ENCODE measurements around the gene RTCB. TPM values are rescaled to one million over a fixed set of nuclear protein-coding genes. Genes with fewer than 3 reads are reported as not detected.

The RTCB gene
- total RNA-seq, 1 experiment from 2014 or later = 39.8 TPM

GRCh38 chr22:32348031-32348611 is 63.9 kb downstream of the RTCB start:
- Histone ChIP-seq H4K20me1 (ENCODE audit: insufficient read depth, low read depth, low read length) (no peaks in the 10 kb centered on the region), H3K4me1 (ENCODE audit: low read length) (no peaks in the 10 kb centered on the region), H3K9me2 (replicated peaks; ENCODE audit: insufficient read depth, low read length) (no peaks in the 10 kb centered on the region), H3K27me3 (ENCODE audit: low read length) (no peaks in the 10 kb centered on the region), H3K36me3 (ENCODE audit: insufficient read depth, low read length) (no peaks in the 10 kb centered on the region), H2AFZ (ENCODE audit: low read length) (no peak overlapping the region), H3K27ac (ENCODE audit: low read length) (no peak overlapping the region), H3K4me2 (ENCODE audit: low read depth, low read length, poor library complexity, severe bottlenecking) (no peak overlapping the region), H3K4me3 (ENCODE audit: low read length) (no peak overlapping the region), H3K9me3 (ENCODE audit: low read length) (no peaks in the 10 kb centered on the region), H3K9ac (ENCODE audit: low read length) (no peak overlapping the region), H3K79me2 (ENCODE audit: low read length) (no peaks in the 10 kb centered on the region)
- DNase-seq = no peak

- no peak overlapping the region for H3K4me3 ChIP-seq (ENCODE audit: low read length)
- no peak for DNase-seq
- H3K79me2 ChIP-seq (ENCODE audit: low read length) = no peaks in the 10 kb centered on the region
- H2AFZ ChIP-seq (ENCODE audit: low read length) = no peak overlapping the region
- H3K9ac ChIP-seq (ENCODE audit: low read length) = no peak overlapping the region
- no peak overlapping the region for H3K4me2 ChIP-seq (ENCODE audit: low read depth, low read length, poor library complexity, severe bottlenecking)
- H3K4me1 ChIP-seq (ENCODE audit: low read length) = no peaks in the 10 kb centered on the region
- no peaks in the 10 kb centered on the region for H3K9me3 ChIP-seq (ENCODE audit: low read length)
- H3K27ac ChIP-seq (ENCODE audit: low read length) = no peak overlapping the region
- H3K27me3 ChIP-seq (ENCODE audit: low read length) = no peaks in the 10 kb centered on the region
- H4K20me1 ChIP-seq (ENCODE audit: insufficient read depth, low read depth, low read length) = no peaks in the 10 kb centered on the region
- H3K9me2 ChIP-seq (replicated peaks; ENCODE audit: insufficient read depth, low read length) = no peaks in the 10 kb centered on the region
- no peaks in the 10 kb centered on the region for H3K36me3 ChIP-seq (ENCODE audit: insufficient read depth, low read length)
Observed at GRCh38 chr22:32343941-32344340, 68.1 kb downstream of the RTCB start.

- DNase-seq = no peak
- Histone ChIP-seq H3K36me3 (ENCODE audit: insufficient read depth, low read length) (no peaks in the 10 kb centered on the region), H3K9me3 (ENCODE audit: low read length) (no peaks in the 10 kb centered on the region), H3K27me3 (ENCODE audit: low read length) (no peaks in the 10 kb centered on the region), H3K4me1 (ENCODE audit: low read length) (no peaks in the 10 kb centered on the region), H3K27ac (ENCODE audit: low read length) (no peak overlapping the region), H2AFZ (ENCODE audit: low read length) (no peak overlapping the region), H4K20me1 (ENCODE audit: insufficient read depth, low read depth, low read length) (no peaks in the 10 kb centered on the region), H3K4me2 (ENCODE audit: low read depth, low read length, poor library complexity, severe bottlenecking) (no peak overlapping the region), H3K9me2 (replicated peaks; ENCODE audit: insufficient read depth, low read length) (no peaks in the 10 kb centered on the region), H3K79me2 (ENCODE audit: low read length) (no peaks in the 10 kb centered on the region), H3K4me3 (ENCODE audit: low read length) (no peak overlapping the region), H3K9ac (ENCODE audit: low read length) (no peak overlapping the region)
Observed at GRCh38 chr22:32342977-32343376, 69.1 kb downstream of the RTCB start.

GRCh38 chr22:32341122-32341740 is 70.8 kb downstream of the RTCB start:
- Histone ChIP-seq H3K9me2 (replicated peaks; ENCODE audit: insufficient read depth, low read length) (no peaks in the 10 kb centered on the region), H2AFZ (ENCODE audit: low read length) (no peak overlapping the region), H3K27ac (ENCODE audit: low read length) (no peak overlapping the region), H4K20me1 (ENCODE audit: insufficient read depth, low read depth, low read length) (no peaks in the 10 kb centered on the region), H3K4me2 (ENCODE audit: low read depth, low read length, poor library complexity, severe bottlenecking) (no peak overlapping the region), H3K9me3 (ENCODE audit: low read length) (no peaks in the 10 kb centered on the region), H3K27me3 (ENCODE audit: low read length) (no peaks in the 10 kb centered on the region), H3K4me1 (ENCODE audit: low read length) (no peaks in the 10 kb centered on the region), H3K9ac (ENCODE audit: low read length) (no peak overlapping the region), H3K36me3 (ENCODE audit: insufficient read depth, low read length) (no peaks in the 10 kb centered on the region), H3K4me3 (ENCODE audit: low read length) (no peak overlapping the region), H3K79me2 (ENCODE audit: low read length) (no peaks in the 10 kb centered on the region)
- no peak for DNase-seq

GRCh38 chr22:32340411-32340810 is 71.6 kb downstream of the RTCB start:
- H3K27me3 ChIP-seq (ENCODE audit: low read length) = no peaks in the 10 kb centered on the region
- no peak overlapping the region for H3K4me3 ChIP-seq (ENCODE audit: low read length)
- H3K9me2 ChIP-seq (replicated peaks; ENCODE audit: insufficient read depth, low read length) = no peaks in the 10 kb centered on the region
- DNase-seq = no peak
- H4K20me1 ChIP-seq (ENCODE audit: insufficient read depth, low read depth, low read length) = no peaks in the 10 kb centered on the region
- H3K9me3 ChIP-seq (ENCODE audit: low read length) = no peaks in the 10 kb centered on the region
- H3K36me3 ChIP-seq (ENCODE audit: insufficient read depth, low read length) = no peaks in the 10 kb centered on the region
- H3K4me1 ChIP-seq (ENCODE audit: low read length) = no peaks in the 10 kb centered on the region
- H3K9ac ChIP-seq (ENCODE audit: low read length) = no peak overlapping the region
- H3K79me2 ChIP-seq (ENCODE audit: low read length) = no peaks in the 10 kb centered on the region
- no peak overlapping the region for H3K4me2 ChIP-seq (ENCODE audit: low read depth, low read length, poor library complexity, severe bottlenecking)
- no peak overlapping the region for H3K27ac ChIP-seq (ENCODE audit: low read length)
- no peak overlapping the region for H2AFZ ChIP-seq (ENCODE audit: low read length)

- Histone ChIP-seq H3K79me2 (ENCODE audit: low read length) (no peaks in the 10 kb centered on the region), H2AFZ (ENCODE audit: low read length) (no peak overlapping the region), H3K9me3 (ENCODE audit: low read length) (no peaks in the 10 kb centered on the region), H3K4me1 (ENCODE audit: low read length) (no peaks in the 10 kb centered on the region), H3K27ac (ENCODE audit: low read length) (no peak overlapping the region), H3K36me3 (ENCODE audit: insufficient read depth, low read length) (no peaks in the 10 kb centered on the region), H4K20me1 (ENCODE audit: insufficient read depth, low read depth, low read length) (no peaks in the 10 kb centered on the region), H3K4me3 (ENCODE audit: low read length) (no peak overlapping the region), H3K4me2 (ENCODE audit: low read depth, low read length, poor library complexity, severe bottlenecking) (no peak overlapping the region), H3K9ac (ENCODE audit: low read length) (no peak overlapping the region), H3K9me2 (replicated peaks; ENCODE audit: insufficient read depth, low read length) (no peaks in the 10 kb centered on the region), H3K27me3 (ENCODE audit: low read length) (no peaks in the 10 kb centered on the region)
- no peak for DNase-seq
Observed at GRCh38 chr22:32339190-32340012, 72.6 kb downstream of the RTCB start.

- Histone ChIP-seq H3K27me3 (ENCODE audit: low read length) (no peaks in the 10 kb centered on the region), H3K79me2 (ENCODE audit: low read length) (no peaks in the 10 kb centered on the region)
- DNase-seq = no peak
Observed at GRCh38 chr22:32338757-32339156, 73.3 kb downstream of the RTCB start.

More at GRCh38 chr22:32338757-32339156, 73.3 kb downstream of the RTCB start:
- H4K20me1 ChIP-seq (ENCODE audit: insufficient read depth, low read depth, low read length) = no peaks in the 10 kb centered on the region
- H3K9me3 ChIP-seq (ENCODE audit: low read length) = no peaks in the 10 kb centered on the region
- no peaks in the 10 kb centered on the region for H3K4me1 ChIP-seq (ENCODE audit: low read length)
- no peak overlapping the region for H2AFZ ChIP-seq (ENCODE audit: low read length)
- no peak overlapping the region for H3K4me3 ChIP-seq (ENCODE audit: low read length)
- H3K9ac ChIP-seq (ENCODE audit: low read length) = no peak overlapping the region
- no peak overlapping the region for H3K27ac ChIP-seq (ENCODE audit: low read length)
- H3K4me2 ChIP-seq (ENCODE audit: low read depth, low read length, poor library complexity, severe bottlenecking) = no peak overlapping the region
- H3K9me2 ChIP-seq (replicated peaks; ENCODE audit: insufficient read depth, low read length) = no peaks in the 10 kb centered on the region
- H3K36me3 ChIP-seq (ENCODE audit: insufficient read depth, low read length) = no peaks in the 10 kb centered on the region
